SIG-M5 treated with dmso at 0.1 percent for 504 hours (cell line): ENCODE measurements around the gene DNASE2B.
"Not testable (repeated sequence)": the region's sequence is repeated elsewhere in the genome, so short reads cannot be mapped to it uniquely, and the experiment has no call there.

Experiments used
- DNase-seq: peaks from one replicate; lab custom pipeline; 2025; ENCODE audit not compliant: unreplicated experiment; lab: John Stamatoyannopoulos, UW

The DNASE2B gene

DNA sequence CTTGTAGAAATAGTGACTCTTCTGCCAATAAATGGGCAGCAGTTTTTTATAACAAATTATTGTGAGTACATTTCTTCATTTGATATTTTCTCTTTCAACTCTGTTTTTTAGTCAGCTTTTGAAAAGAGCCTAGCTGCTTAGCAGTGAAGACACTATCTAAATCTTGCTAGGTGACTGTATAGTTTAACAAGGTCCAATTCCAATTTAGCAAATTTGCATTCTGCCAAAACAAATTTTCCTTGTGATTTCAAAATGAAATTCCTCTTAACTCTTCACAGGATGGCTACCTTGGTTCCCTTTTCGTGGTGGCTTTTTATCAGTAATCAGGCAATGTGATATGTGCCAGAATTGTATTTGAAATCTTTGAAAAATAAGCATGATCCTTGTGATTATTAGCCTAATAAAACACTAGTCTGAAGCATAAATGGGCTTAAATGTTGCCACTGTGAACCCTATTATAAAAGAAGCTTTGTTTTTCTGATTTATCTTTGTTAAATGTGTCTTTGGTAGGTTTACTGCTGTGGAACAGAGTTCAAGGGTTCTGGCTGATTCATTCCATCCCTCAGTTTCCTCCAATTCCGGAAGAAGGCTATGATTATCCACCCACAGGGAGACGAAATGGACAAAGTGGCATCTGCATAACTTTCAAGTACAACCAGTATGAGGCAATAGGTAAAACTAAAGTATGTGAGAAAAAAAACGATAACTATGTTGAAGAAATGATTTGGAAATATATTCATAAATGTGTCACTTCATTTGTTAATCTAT, 12.2 kb downstream of the DNASE2B start:
- no peak for DNase-seq

DNA sequence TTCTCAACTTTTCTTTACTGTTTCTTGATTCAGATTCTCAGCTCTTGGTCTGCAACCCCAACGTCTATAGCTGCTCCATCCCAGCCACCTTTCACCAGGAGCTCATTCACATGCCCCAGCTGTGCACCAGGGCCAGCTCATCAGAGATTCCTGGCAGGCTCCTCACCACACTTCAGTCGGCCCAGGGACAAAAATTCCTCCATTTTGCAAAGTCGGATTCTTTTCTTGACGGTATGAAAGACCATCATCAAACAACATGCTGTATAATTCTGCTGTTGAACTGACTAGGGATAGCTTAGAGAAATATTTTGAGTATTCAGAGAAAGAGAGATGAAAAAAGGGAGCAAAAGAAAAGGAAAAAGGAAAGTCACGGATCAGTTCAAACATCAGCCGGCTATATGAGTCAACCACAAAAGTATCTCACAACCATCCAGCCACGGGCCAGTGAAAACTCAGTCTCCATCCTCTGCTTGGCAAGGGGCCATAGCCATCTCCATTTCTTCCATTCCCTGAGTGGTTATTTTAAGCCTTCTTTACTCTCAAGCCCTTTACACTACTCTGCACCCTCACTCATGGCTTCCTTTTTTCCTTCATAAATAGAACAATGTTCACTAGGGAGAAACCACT, 14.1 kb downstream of the DNASE2B start:
- no peak for DNase-seq

DNA sequence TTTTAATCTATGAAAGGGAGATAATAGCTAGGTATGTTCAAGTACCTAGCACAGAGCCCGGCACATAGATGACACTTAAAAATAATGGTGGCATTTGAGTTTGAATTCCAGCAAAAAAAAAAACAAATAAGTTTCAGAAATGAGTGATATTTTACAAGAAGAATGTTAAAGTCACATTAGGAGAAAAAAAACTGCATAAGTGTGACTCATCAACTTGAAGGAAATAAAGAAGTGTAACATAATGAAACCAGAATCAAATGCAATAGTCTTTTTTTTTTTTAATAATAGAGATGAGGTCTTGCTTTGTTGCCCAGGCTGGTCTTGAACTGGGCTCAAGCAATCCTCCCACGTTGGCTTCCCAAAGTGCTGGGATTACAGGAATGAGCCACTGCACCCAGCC, 17.1 kb downstream of the DNASE2B start:
- DNase-seq, result no peak

DNA sequence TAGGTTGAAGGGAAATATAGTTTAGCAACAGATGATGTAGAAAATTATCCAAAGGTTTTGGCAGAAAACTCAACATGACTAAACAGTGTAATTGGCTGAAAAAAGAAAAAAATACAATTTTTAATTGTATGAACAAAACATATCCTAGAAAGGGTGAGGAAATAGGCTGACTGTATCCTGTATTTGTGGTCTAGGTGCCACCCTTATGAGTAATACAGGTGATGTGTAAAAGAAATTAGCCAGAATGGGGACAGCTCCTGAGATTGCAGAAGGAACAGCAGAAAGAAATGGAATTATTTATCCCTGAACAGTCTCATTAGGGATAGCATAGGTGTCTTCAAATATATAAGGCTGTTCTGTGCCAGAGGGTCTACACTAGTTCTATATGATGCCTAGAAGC, 24.6 kb downstream of the DNASE2B start:
- no peak for DNase-seq

DNA sequence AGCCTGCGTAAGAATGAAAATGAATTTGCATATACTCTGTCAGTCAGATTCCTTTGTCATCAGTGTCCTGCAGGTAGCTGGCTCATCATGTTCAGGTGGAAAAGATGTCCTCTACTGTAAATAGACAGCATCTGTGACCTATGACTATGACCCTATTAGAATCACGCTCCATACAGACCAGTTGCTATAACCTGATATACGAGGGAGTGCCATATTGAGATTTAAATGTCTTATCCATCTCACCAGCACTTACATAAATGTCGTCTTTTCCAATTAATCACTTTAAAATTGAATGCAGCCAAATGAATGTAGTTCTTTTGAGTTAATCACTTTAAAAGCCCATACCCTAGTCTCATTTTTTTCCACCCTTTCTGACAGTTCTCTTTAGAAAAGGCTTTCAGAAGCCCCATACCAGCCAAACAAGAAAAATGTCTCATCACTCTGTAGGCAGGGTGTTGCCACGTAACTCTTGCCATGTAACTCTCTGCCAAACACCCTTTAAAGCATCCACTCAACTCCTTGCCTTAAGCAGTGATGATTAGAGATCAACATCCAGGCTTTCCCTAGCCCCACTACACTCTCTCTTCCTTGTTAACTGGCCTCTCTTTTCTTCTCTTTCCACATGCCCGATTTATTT, 26.3 kb downstream of the DNASE2B start:
- no peak for DNase-seq

DNA sequence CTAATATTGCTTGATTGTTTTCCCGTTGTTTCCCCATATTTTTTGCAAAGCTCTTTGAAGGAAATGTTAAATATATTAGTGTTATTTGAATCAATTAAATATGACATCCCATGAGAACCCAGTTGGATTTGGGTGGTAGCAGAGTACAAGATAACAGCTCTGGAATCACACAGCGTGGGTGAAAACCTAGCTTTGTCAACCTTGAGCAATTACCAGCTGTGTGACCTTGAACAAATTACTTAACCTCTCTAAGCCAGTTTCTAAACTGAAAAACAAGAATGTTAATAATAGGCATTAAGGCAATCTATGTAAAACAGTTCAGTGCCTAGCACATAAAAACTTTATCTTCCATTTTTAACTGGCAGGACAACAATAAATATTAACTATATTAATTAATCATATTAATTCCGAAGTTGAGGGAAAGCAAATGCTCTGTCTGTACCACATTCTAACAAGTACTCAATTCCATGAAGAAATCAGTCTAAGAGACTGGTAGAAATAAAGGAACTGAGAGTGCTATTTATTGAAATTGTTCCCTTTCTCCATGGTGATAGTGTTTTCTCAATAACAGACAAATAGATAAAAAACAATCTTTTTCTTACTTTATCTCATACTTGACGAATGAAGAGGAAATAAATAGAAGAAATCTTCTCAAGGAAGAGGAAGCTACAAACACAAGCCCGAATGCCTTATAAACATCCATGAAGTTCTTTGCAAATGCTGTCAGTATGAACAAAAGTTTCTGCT, 27.0 kb downstream of the DNASE2B start:
- DNase-seq, result peak; percentile 65

DNA sequence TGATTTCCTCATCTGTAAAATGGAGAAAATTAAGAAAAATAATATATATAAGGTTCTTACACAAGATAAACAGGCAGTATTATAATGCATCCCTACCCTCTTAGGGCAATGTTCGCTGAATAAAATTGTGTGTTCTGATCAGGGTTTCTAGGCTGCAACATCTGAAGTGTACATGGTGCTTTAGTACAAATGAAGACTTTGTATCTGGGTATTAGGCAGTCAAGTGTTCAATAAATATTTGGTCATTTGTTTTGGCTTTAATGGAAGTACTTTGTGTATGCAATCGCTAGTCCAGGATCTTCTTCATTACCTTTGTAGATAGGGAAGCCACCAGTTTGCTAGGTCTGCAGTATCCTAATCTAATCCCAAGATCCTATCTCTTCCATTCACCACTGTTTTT, 28.1 kb downstream of the DNASE2B start:
- no peak for DNase-seq

DNA sequence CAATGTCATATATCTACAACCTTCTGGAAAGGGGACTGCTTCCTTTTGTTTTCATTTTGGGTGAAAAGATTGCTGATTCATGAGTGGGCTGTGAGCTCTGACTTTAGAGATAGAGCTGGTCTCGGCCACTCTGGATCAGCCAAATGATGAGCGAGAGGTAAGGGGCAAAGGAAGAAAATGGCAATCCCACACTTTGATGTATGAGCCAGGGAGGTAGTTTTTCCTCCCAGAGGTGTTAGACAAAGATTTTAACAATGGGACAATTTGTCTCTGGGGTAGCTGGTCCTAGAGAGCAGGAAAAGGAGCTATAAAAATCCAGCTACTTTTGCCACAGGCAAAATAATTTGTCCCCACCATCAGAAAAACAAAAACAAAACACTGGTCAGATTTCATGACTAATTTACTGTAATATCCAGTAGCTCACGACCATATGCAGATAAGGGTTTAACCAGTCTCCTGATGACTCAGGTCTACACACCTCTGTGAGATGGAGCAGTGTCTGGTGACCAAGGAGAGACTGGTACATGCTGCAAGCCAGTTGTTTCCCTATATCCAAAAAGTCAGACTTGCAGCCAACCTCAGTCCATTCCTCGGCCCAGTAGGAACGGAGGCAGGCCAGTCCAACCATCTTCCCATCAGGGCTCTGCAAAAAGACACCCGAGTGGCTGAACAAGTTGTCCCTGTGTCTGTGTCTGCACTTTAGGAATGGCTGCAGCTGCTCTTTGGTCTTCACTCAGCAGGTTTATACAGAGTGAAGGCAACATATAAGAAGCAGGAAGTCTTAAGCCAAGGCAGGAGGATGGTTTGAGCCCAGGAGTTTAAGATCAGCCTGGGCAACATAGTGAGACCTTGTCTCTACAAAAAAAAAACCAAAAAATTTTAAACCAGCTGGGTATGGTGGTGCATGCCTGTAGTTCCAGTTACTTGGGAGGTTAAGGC, 29.2 kb downstream of the DNASE2B start:
- no peak for DNase-seq

DNA sequence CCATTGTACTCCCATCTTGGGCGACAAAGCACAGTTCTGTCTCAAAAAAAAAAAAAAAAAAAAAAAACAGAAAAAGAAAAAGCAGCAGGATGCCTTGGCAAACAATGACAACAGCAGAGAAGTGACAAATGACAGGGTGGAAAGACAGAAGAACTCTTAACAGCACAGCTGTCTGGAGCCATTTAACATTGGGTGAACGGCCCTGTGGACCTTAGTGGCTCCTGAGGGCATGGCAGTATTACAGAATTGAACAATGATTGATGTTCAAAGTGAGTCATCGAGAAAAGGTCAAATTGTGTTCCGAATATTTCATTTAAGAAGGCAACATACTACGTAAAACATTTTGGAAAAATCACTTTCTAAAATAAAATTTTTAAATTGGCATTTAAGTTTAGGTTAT, 30.0 kb downstream of the DNASE2B start:
- no peak for DNase-seq

DNA sequence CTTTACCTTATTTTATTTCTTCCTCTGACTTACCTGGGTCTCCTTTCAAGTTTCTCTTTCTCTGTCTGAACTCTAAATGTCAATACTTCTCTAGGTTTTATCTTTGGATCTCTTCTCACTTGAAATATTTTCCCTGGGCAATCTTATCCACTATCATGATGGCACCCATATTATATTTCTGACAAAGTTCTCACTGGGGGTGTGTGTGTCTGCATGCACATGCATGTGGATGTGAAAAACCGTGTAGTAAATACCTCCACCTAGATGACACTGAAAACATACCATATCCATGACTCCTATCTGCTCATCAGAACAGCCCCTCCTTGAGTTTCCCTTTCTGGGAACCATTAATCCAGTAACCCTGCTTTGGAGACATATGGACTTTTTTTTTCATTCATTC, 30.9 kb downstream of the DNASE2B start:
- DNase-seq, result no peak

DNA sequence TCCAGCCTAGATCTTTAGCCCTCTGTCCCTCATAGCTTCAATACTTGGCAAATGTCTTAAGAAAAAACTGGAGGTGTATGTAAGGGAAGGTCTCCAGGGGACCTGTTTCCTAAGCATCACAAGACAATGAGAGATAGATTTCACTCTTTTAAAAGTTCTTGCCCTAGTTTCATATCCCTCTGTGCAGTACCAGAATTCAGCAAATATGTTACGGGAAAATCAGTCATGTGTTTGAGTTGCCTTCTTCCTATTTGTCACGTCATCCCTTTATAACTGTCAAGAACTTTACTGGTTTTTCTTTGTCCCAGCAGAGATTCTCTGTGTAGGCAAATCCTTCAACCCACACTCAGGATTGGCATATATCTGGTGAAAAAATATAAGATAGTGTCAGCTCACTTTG, 32.3 kb downstream of the DNASE2B start:
- no peak for DNase-seq

DNA sequence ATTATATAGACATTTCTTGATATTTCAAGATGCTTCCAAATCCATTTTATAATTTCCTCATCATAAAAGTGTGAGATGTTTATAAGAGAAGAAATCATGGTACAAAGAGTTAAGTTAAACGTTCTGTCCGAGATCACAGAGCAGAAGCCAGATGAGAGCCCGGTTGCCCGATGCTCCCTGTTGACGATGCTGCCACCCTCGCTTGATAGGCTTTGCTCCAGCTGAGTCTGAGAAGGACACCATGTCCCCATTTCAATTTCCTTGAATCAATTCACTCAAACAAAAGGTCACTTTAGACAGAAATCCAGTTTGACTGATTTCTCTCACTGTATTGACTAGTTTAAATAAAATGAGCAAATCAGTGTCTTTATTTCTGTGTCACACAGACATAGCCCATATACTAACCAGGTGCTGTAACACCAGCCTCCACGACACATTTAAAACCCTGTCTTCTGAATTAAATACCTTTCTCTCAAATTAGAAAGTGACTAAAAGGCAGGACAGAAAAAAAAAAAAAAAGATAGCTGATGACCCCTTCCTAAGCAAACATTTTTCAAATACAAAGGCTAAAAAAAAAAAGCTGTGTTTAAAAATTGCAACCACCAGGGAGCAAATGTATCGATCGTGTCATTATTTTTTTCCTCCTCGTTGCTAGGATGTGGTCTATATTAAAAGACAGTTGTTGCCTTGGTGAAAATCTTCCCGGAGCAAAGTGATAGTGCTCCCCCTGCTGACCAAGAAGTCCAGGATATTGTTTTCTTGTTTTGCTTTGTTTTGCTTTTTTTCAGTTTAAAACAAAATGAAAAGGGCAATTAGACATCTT, 35.2 kb downstream of the DNASE2B start:
- DNase-seq, result peak; percentile 77

DNA sequence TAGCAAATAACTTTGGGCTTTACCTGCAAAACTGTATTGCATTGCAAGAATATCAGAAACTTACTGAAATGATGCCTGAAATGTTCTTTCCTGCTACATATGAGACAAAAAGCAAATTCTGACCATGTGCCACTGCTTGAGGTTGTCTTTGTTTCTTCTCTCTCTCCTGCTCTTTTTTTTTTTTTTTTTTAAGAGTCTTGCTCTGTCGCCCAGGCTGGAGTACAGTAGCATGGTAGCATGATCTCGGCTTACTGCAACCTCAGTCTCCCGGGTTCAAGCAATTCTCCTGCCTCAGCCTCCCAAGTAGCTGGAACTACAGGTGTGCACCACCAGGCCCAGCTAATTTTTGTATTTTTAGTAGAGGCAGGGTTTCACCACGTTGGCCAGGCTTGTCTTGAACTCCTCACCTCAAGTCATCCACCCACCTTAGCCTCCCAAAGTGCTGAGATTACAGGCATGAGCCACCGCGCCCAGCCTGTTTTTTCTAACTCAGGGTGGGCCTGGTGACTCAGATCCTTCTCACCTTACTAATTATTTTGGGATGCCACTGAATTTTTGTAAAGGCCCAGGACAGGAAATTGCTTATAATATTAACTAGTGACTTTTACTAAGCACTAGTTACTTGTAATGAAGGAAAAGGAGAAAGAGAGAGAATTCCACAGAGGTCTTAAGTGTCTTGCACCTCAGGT, 35.9 kb downstream of the DNASE2B start:
- DNase-seq, result no peak

DNA sequence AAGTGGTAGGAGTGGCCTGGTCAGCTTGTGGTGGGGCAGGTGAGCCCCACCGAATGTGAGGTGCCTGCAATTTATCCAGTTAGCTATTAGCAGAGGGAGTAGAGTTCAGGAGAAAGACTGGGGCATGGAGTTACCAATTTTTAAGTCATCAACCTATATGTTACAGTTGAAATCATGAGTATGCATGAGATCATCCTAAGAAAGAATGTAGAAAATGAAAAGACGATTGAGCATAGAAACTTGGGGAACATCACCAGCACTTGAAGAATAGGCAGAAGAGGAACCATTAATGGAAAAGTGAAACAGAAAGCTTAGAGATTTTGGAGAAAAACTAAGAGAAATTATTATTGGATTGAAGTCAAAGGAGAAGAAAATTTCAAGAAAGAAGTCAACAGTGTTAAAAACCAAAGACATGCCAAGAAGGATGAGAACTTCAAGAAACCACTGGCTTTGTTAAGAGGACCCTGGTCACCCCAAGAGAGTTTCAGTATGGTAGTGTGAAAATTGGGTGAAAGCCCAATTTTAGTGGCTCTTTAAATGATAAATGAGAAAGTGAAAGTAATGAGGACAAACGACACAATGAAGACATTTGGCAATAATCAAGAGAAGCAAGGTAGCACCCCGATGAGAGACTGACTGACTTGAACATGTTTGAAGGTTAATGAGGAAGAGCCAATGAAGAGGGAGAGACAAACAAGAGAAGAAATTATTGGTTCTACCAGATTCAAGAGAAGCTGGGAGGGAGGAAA, 36.7 kb downstream of the DNASE2B start:
- DNase-seq, result no peak

DNA sequence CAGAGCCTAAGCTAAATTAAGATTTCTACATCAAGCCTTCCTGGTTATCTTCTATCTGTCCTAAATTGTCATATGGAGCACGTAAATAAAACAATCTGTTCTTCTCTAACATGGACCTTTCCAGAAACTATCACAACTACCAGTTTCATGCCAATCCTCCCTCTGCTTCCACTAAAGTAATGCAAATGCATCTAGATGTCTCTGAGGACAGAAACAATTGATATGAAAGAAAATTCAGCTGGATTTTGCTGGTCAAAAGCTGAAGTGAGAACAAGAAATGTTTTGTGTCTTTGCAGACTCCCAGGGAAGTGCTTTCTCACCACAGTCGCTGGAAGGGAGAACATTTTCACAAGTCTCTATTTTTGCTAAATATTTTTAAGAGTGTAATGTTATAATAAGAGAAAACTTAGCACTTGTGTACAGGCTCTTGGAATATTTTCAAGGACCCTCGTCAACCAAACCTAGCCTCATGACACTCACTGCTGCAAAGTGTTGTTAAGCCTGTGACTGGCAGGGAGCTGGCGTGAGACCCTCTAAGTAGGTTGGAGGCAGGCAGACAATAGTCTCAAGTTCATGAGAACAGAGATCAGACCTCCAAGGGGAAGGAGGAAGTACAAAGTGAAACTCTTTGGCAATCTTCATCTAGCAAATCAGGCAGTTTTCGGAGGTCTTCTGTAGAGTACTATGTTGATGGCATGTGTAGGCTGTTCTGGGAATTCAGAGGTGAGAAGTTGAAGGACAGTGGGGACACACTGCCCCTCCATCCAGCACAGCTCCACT, 38.8 kb downstream of the DNASE2B start:
- peak; percentile 88 for DNase-seq

DNA sequence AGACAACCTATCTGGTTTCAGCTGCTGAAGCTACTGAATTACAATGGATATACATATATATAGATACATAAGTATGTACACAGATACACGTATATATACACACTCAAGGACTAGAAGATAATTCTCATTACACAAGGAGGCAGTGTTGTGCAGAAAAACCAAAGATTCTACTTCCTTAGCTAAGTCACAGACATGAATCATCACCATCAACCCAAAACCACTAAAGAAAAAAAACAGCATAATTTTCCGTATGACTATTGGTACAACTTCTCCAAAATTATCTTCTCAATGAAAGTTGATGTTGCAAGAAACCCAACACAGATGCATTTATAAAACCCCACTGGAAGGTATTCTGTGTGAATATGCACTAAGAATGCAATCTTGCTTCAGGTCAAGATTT, 44.0 kb downstream of the DNASE2B start:
- peak; percentile 96 for DNase-seq

DNA sequence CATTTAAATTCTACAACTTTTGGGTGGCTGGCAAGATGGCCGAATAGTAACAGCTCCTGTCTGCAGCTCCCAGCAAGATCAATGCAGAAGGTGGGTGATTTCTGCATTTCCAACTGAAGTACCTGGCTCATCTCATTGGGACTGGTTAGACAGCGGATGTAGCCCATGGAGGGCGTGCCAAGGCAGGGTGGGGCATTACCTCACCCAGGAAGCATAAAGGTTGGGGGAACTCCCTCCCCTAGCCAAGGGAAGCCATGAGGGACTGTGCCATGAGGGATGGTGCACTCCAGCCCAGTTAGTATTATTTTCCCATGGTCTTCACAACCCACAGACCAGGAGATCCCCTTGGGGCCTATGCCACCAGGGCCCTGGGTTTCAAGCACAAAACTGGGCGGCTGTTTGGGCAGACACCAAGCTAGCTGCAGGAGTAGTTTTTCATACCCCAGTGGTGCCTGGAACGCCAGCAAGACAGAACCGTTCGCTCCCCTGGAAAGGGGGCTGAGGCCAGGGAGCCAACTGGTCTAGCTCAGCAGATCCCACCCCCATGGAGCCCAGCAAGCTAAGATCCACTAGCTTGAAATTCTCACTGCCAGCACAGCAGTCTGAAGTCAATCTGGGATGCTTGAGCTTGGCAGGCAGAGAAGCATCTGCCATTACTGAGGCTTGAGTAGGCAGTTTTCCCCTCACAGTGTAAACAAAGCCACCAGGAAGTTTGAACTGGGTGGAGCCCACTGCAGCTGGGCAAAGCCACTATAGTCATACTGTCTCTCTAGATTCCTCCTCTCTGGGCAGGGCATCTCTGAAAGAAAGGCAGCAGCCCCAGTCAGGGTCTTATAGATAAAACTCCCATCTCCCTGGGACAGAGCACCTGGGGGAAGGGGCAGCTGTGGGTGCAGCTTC, 44.7 kb downstream of the DNASE2B start:
- DNase-seq, result not testable (repeated sequence)
